HG03025 (cell line): Measurements from ENCODE around the gene PEX14.

Experiments used
- ATAC-seq: cut with Tn5 transposase; IDR thresholded peaks from one replicate; pipeline ENCODE4 v1.9.1; 2021; ENCODE audit warnings: mild to moderate bottlenecking, moderate library complexity; ENCODE audit not compliant: unreplicated experiment, low FRiP score

Gene PEX14

DNA sequence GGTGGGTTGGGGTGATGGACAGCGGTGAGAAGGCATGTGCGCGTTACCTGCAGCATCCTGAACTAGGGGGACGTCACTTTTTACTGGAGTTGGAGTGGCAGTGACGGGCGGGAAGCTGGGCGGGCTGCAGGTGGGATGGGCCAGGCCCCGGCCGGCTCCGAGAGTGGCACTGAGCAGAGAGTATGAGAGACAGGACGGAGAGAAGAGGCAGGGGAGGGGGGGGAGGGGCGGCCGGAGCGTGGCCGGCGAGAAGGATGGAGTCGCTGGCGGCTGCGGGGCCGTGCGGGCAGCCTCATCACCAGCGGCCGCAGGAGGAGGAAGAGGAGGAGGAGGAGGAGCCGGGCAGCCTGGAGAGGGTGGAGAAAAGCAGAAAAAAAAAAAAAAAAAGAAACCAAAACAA, 167.2 kb downstream of the PEX14 start:
- no peak for ATAC-seq

DNA sequence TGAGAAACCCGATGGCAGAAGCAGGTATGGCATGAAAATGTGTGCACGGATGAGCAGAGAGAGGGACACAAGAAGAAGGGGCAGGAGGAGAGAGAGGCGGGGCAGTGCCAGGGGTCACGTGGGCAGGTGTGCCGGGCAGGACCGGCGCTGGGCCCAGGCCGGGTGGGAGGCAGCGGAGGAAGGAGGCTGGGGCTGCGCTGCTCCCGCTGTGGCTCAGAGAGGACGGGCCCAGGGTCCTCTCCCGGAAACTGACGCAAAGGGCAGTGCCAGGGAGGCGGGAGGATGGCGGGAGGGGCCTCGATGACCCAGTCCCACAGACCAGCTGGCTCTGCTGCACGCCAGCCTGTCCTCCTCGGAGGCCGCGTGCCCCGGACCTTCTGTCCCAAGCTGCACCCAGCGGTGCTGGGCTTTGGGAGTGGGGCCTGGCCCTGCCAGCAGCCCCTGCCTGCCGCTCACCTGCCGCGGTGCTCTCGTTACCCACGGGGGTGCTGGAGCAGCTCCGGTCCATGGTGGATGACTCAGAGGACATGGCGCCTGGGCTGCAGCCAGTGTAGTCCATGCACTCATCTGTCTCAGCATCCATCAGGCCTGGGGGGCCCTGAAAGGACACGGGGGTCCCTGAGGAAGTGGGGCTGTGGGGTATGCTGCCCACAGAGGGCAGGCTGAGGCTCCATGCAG, 167.8 kb downstream of the PEX14 start:
- ATAC-seq, result no peak

DNA sequence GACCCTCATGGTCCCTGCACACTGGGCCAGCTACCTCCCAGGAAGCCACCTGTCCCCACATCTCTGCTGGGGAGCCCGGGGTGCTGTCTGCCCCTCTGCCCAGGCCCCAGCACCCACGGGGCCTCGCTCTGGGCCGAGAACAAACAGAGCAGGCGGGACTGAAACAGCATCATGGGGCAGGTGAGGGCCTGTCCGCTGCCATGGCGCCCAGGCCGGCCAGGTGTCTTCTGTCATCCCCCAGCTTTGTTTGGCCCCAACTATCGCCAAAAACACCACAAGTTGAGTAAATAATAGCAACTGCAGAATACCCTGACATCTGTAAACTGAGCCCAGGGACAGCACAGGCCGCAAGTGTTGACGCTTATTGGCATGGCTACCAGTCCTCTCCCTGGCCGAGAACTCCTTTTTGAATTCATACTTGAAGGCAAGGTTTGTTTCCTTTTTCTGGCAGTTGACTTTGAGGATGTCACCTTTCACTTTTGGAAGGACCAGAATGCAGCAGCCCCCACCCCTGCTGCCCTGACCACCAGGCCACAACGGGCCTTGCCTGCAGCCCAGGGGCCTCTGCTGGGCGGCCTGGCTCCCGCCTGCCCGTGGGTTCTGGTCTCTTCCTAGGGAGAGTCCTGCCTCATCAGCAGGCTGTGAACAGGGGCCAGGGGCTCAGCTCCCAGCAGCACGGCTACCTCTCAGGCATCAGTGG, 169.0 kb downstream of the PEX14 start:
- ATAC-seq, result no peak

DNA sequence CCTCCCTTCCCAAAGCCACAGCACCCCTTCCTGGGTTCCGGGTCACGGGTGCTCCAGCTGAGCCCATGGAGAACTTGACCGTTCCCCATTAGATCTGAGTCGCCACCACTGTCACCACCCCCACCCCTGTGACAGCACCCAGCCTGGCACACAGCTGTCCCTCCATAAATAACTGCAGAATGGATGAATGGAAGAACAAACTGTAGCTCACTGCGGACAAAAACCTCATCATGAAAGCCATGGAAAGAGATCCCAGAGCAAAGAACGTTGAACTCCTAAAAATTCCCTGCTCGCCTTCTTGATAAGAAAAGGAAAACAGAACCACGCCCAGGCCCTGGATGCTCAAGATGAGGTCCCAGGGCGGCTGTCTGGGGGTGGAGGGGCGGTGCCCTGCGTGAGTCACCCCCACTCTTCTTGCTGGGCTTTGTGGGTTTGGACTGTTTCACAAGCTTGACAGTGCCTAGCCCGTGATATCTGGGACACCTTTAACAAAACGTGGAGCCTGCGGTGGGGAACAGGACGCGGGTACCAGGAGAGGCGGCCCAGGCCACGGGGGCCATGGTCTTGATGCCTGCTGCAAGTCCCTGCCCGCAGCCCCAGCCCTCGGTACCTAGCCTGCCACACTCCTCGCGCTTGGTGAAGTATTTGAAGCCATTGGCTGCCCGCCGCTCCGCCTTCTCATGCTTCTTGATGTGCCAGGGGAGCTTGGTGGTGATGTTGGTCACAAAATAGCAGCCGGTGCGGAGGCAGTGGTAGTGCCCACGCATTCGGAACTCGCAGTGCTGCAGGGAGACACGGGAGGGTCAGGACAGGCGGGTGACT, 169.8 kb downstream of the PEX14 start:
- no peak for ATAC-seq

DNA sequence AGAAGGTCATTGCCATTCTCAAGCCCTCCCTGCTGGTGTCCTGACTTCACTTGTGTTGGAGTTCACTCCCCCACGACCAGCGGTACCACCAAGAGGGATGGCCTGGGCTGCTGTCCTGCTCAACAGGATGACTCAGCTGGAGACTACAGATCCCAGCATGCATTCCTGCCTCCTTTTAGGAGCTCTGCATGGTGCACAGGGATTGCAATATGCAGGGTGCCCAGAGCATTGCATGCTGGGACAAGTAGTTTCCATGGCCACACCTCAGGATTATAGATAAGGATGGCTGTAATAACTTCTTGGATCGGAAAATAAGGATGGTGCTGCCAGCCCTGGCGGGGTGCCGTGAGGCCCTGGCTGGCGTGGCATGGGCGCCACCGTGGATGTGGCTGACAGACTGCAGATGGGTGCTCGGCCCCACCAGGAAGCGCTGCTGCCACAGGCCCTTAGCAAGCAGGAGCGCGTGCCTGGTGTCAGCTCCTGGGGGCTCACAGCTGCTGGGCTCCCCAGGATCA, 171.7 kb downstream of the PEX14 start:
- no peak for ATAC-seq

DNA sequence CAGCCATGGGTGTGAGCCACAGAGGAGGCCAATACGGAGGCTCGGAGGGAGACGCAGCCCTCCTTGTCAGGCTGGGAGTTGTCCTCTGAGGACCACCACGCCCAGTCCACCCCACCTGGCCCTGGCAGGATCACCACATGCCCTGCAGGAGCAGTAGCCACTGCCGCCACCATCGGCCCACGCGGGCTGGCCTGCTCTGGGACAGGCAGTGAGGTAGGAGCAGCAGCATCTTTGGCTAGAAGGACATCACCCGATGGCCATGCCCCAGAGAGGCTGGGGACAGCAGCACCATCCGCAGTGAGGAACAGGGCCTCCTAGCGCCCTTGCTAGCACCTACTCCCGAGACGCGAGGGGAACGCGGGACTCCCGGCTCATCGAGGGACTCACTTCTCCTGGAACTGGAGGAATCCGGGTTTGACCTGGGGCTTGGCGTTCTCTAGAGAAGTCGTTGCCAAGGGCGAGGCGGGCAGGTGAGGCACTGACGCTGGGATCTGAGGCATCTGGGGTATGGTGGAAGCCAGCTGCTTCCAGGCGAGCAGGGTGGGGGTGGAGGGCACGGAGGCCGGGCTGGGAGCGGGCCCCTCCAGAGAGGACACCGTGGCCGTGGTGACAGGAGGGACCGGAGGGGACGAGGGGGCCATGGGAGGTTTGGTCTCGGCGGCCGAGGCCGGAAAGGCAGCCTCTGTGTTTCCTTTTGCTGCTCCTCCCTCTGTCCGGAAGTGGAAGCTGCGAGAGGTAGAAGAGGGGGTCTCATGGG, 172.8 kb downstream of the PEX14 start:
- ATAC-seq, result no peak

DNA sequence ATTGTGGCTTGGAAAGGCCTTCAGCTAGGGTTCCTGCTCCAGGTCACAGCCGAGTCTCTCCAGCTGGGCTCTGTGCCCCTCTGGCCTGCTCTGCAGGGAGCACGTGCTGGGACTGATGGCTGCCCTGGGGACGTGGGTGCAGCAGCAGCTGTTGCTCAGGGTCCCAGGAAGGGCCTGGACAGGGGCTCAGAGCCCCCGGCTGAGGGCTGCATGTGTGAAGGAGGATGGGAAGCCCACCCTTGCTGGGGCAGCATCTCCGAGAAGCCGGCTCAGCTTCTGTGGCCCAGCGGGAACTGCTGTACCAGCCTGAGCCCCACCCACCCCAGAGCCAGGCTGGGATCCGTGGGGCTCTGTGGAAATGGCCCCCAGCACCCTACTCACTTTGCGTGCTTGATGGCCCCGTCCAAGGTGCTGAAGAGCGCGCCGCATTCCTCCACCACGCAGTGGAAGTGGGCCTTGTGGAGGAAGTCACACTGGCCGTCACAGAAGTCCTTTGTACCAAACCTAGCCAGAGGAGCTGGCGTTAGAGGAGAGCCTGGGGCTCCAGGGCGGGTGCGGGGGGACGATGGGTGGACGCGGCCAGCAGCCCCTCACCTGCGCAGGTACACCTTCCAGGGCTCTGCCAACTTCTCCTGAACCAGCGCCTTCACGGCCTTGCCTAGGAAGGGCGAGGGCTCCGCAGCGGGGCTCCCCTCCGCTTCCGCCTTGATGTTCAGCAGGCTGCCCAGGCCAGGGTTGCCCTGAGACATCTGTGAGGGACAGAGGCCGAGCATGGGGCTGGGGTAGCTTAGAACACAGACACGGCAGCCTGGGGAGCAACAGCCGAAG, 174.2 kb downstream of the PEX14 start:
- ATAC-seq, result no peak

DNA sequence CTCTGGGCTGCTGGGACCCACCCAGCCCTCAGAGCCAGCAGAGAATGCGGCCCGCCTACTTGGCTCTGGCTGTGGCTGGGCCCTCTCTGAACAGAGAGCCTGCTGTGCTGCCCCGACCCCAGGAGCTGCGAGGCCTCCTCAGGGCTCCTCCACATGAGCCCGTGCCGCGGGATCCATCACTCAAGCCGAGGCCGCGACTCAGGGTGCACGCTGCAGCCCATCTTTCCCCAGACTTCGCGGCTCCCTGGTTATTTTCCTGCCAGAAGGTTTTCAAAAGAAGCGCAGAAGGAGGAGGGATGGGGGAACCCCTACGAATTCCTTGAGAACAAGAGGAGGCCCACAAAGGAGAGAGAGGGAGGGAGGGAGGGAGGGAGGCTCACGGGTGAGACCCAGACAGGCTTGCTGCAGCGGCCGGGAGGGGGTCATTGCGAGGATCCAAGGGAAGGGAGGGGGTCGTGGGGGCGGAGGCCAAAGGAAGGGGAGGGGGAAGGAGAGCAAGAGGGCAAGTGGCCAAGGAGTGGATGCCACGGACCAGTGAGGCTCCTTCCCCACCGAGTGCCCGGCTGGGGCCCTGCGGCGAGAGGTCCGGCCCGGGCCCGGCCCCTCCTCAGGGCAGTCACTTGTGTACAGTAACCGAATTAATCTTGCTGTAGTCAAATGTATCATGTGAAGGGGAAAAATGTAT, 174.9 kb downstream of the PEX14 start:
- ATAC-seq, result no peak

DNA sequence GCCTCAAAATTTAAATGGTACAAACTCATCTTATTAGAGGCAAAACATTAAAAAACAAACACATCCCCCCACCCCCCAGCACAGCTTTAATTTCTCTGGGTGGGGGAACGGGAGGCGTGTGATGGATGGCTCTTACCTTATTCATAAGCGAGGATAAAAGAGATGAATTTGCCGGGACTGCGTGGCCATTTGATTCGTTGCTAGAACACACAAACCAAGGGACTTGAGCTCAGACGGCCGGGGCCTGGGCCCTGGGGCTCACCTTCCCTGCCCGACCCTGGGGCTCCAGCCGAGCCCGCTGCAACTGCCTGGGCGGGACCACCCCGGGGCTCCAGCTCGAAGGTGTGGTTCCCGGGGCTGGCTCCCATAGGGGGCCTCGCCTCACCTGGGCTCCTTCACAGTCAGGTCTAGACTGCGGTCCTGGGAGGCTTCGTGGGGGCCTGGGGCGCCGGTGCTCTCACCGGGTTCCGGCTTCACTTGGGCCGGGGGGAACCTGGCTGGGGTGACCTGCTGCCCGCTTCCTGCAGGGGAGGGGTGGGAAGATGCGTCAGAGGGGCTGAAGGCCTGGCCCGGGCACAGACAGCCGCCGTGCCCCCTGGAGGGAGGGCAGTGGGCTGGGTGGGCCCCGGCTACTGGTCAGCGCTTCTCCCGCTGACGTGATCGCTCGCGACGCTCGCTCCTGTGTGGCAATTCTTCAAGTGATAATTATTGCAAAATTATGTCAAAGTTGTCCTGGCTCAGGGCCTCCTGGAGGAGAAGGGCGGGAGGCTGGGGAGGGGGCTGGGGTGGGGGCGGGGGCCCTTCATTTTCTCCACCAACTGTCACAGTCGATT, 176.0 kb downstream of the PEX14 start:
- ATAC-seq, result no peak

DNA sequence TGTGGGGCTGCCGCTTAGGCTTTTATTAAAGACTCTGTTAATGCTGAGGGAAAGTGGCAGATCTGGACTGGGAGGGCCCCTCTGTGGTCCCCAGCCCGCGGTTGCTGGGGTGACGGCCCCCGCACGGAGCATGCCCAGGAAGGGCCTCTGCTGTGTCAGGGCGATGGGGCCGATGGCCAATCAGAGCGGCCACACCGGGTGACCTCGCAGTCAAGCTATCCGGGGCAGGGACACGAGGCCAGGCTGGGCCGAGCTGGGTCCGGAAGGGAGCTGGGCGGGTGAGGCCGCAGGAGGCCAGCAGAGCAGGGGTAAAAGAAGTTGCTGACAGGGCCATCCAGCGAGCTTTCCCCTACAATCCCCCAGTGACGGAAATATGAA, 176.6 kb downstream of the PEX14 start:
- ATAC-seq, result no peak

DNA sequence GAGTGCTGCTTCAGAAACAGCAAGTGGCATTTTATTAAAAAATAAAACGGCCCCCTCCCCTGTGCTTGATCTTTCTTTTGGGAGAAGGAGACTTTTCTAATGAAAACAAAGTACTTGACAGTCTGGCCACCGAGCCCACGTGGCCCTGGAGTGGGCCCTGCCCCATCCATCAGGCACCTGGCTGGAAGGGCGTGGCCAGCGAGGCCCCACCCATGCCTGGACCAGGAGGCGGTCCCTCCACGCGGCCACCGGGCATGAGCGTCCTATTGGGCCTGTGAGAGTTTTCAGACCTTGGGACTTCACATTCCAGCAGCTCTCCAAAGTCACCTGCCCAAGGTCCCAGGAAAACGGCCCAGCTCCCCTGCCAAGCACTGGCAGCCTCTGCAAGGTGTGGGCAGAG, 177.0 kb downstream of the PEX14 start:
- no peak for ATAC-seq

DNA sequence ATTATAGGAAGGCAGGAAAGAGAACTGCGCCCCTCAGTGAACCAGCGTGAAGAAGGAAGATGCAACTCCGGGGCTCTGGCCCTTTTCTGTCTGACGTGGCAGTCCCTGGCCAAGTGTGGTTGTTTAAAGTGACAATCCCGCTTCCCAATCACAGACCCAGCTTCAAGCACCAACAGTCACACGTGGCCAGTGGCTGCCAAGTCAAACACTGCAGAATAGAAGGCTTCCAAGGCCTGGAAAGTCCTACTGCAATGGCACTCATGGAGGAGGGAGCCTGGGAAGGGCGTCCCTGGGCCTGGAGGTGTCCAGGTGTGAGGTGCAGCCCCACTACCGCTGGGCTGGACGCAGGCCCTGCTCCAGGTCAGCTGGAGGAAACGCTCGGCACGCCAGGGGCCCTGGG, 177.9 kb downstream of the PEX14 start:
- no peak for ATAC-seq

DNA sequence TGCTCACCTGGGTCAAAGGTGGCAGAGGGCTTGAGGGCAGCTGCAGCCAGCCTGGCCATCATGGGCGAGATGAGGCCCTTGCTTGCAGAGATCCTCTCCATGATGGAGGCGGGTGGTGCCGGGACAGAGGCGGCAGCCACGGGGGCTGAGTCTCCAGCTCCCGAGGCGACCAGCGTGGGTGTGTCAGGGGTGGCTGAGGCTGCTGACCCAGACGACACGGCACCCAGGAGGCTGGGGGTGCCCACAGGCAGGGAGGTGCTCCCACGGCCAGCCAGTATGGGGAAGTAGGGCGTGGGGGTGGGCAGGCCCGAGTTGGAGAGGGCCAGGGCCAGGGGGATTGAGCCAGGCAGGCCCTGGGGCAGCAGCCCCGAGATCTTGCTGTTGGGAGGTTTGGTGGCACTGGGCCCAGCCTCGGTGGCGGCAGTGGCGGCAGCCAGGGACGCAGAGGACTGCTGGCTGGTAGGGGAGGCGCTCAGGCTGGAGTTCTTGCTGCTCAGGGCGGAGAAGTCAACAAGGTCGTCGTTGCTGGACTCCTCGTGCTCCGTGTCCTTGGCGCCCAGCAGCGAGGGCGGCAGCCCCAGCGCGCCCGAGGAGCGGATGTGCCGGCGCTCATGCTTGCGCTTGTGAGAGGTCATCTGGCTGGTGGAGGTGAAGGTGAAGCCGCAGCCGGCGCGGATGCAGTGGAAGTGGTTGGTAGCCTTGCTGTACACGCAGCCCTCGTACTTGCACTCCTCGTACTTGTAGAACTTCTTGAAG, 178.8 kb downstream of the PEX14 start:
- no peak for ATAC-seq

DNA sequence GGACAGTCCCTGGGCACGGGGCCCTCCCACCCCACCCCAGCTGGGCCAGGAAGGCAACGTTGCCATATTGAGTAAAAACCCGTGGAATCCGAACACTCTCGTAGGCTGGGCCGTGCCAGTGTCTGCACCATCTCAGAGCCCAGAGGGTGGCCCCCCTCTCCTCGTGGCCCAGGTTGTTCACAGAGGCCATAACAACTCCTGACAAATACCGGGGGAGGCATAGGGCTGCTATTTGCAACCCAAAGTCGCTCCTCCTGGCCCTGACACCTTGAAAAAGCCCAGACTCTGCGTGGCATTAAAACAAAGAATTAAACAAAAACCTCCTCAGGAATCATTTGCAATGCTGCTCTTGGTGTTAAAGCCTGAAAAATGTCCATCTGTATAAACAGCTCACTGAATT, 180.3 kb downstream of the PEX14 start:
- no peak for ATAC-seq

DNA sequence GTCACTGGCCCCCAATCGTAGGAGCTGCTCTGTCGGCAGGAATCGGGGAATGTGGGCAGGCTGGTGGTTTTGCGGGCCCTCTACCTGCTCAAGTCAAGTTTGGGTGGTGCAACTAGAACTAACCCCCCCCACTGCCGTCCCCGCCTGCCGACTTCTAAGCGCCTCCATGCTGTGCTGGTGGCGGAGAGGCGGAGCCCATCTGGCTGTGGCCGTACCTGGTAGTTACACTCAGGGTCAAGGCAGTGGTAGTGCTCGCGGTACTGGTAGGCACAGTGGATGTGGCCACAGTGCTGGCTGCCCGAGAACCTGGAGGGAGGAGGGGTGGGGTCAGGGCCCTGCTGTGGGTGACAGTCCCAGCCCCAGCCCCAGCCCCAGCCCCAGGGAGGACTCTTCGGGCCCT, 181.7 kb downstream of the PEX14 start:
- no peak for ATAC-seq

DNA sequence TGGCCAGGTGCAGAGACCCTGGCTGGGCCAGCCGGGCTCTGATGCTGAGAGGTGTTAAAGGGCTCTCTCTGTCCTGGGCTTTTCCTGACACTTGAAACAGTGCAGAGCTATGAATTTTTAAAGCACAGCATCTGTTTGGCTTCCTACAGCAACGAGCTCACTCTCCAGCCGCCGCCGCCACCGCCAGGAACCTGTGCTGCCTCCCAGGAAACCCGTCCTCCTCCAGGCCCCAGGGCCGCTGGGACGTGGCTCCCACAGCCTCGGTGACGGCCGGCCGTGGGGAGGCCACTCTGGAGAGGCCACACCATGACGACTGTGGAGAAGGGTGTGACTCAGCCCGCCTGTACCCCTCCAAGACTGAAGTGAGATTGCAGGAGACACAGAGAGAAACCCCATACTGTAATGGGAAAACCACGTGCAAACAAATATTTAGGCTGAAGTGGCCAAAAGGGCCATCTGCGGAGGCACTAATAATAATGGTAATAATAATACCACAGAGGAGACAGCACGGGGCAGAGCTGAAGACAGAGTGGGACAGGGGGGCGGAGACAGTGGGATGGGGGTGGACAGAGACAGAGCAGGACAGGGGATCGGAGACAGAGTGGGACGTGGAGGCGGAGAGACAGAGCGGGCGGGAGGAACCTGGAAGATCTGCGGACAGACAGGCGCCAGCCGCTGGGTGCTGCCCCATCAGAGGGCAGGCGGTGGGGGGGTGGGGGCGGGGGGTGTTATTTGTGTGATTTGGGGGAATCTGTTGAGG, 182.5 kb downstream of the PEX14 start:
- no peak for ATAC-seq
